Stimulated activated CD8-positive, alpha-beta memory T cell treated with anti-CD3 and anti-CD28 coated beads, Interleukin-15, amount 100 ng/mL, for 1 hour (primary cell): Measurements from ENCODE around the gene KCNJ12.
"Not testable (repeated sequence)": the region's sequence is repeated elsewhere in the genome, so short reads cannot be mapped to it uniquely, and the experiment has no call there.

Source experiments
- DNase-seq: peaks from one replicate; pipeline ENCODE4 v3.0.0-alpha.2; 2020; ENCODE audit warnings: low read depth

The KCNJ12 gene

DNA sequence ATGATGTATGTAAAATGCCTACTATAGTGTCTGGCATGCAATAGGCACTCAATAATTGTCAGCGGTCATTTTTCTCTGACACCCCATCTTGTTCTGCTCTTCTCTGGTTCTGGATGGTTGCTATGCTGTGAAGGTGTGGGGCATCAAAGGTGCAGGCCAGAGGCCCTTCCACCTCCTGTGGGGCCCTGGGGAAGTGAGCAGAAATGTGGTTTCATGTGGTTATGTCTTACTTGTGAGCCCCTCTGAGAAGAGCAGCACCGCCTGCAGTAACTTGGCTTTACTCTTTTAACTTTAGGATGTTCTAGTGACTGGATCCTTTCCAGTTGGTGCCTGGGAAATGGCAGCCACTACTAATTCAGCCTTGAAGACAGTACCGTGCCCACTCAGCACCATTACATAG lies 32.1 kb downstream of the KCNJ12 start:
- not testable (repeated sequence) for DNase-seq

DNA sequence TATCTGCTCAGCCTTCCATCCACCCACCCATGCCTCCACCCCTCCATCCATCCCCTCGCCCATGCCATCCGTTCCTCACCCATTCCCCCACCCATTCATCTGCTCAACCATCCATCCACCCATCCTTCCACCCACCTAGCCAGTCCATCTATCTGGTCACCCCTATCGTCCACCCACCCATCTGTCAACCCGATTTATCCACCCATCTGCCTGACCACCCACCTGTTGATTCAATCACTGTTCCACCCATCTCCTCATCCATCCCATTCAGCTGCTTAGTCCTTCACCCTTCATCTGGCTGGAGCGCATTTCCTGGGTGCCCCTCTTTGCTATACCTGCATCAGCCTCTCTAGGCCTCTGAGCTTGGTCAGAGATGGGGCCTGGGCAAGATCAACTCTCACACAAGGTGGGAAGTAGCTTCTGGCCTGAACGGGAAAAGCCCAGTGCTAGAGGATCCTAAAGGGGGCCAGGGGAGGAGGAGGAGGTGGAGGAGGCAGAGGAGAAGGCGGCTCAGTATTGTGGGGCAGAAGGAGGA lies 32.7 kb downstream of the KCNJ12 start:
- not testable (repeated sequence) for DNase-seq

DNA sequence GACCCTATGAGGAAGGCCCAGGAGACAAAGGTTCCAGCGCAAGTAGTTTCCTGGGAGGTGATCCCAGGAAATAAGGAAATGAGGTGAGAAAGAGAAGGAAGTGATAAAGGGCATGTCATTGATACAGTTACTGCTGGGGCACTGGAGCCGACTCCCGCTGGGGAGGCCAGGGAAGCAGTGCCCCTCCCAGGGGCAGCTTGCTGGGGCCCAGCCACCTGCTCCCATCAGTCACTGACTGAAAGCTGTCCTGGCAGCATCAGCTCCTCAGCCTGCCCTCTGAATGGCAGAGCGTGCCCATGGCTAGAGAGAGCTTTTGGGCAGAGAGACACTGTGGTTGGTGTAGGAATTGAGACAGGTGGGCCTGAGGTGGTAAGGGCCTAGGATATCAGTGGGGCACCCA lies 33.2 kb downstream of the KCNJ12 start:
- not testable (repeated sequence) for DNase-seq

DNA sequence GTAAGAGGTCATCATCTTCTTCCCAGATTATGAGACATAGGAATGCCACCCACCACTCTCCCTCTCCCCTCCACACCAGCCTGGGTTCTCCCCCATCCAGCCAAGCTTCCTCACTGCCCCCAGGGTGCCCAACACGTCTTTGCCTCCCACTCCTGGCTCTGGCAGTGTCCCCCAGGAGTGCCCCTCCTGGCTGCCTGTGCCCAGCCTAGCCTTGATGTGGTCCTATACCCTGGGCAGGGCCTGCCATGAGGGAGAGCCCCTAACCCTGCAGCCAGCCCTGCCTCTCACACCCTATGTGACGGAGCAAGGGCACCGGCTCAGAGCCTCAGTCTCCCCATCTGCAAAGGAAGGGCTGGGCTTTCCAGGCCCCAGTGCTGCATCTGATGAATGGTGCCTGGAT lies 33.8 kb downstream of the KCNJ12 start:
- not testable (repeated sequence) for DNase-seq

DNA sequence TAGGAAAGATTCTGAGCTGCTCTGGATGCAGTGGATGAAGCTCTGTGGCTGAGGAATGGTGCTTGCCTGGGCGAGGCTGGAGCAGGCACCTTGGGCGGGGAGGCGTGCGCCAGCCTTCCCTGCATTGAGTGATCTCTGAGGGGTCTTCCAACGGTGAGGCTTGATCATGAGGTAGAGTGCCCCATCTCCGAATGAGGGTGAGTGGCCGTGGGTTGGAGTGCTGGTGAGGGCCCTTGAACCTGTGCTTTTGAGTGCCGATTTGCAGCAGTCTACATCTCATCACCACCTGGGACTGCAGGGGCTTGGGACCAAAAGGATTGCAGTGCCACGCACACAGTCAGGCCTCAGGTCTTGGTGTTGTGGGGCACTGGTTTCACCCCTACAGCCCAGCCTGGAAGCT lies 34.2 kb downstream of the KCNJ12 start:
- DNase-seq: not testable (repeated sequence)

DNA sequence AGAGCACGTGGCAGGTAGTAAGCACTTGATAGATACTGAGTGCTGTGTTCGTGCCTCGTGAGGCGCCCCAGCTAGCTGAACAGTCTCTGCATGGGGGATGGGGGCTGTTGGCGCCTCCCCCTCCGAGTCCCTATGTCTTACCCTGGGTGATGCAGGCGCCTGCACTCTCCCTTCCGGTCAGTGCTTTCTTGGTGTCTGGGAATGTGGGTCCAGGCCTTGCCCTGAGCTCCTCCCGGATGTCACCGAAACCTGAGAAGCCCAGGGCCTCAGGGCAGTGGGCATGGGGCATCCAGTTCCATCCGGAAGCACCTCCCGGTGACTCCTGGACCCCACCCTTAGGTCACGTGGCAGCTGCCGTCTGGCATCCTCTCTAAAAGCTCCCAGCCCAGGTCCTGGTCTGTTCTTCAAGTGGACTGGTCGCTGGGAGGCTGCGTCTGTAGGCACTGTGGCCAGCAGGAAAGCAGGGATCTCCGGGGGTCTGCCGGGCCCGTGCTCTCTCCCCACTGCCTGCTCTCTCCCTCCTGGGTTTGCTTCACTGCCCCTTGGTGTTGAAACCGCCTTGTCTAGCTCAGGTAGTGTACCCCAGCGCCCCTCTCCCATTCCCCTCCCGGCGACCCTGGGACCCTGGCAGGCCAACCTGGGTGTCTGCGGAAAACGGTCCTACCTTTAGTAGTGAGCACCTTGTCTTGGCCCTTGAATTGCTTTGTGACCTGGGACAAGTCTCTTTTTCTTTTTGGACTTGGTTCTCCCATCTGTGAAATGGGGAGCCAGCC lies 34.9 kb downstream of the KCNJ12 start:
- DNase-seq: not testable (repeated sequence)

DNA sequence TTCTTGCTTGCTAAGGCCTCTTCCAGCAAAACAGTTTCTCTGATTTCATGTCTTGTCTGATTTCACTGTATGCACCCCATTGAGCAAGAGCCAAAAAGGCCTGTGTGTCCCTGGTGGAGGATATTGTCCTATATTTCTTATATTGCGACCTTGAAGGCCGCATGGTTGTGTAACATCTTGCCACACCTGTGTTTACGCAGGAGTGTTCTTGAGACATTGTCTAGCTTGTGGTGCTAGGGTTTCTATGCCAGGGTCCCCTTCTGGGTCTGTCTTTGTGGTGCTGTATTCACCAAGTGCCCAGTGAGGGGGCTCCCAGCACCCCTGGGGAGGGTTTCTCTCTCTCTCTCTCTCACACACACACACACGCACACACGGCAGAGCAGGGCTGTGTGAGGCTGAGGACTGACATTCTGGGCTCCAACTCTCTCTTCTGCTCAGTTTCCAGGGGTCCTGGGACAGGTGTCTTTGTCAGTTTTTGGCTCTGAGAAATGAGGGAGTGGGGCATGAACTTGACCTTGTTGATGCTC lies 35.6 kb downstream of the KCNJ12 start:
- not testable (repeated sequence) for DNase-seq

DNA sequence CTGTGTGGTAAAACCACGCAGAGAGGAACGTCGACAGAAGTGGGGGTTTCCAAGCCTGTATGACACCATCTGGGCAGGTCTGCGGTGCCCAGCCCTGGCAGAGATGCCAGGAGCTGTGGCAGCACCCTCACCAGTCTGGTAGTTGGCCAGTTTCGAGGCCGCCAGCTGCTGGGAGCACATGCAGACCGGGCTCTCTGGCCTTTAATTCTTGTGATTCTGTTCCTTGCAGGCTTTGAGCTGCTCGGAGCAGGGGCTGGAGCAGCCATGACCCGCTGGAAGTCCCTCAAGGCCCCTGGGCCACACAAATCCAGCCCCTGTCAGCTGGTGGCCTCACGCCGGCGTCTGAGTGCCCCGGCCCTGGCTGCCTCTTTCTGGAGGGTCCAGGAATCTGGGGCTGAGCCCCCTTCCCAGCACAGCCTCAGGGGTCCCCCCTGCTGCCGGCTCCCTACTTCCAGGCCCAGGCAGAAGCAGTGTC lies 36.1 kb downstream of the KCNJ12 start:
- DNase-seq: not testable (repeated sequence)

DNA sequence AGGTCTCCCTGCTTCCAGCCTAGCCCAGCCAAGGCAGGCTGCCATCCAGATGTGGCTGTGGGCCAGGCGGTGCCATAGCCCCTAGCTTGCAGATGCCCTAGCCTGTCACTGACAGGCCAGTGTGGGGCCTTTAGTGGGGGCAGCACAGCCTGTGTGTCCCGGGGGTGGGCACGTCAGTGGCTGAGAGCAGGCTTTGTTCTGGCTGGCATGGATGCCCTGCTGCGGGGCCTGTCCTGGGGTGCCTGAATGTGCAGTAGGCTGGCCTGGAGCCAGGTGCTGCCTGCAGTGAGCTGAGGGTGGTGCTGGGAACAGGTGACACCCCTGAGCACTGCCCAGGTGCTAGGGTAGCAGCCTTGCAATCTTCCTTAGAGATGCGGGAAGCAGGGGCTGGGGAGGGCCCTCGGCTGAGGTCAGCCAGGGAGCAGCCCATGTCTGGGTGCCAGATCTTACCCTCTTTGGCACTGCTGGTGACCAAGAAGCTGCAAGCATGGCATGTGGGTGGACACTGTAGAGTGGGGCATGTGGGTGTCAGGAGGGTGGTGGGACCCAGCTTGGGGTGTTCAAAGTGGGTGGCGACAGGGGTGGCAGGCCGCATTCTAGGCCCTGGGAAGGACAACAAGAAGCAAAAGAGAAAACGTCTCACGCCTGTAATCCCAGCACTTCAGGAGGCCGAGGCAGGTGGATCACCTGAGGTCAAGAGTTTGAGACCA lies 37.6 kb downstream of the KCNJ12 start:
- DNase-seq: not testable (repeated sequence)

DNA sequence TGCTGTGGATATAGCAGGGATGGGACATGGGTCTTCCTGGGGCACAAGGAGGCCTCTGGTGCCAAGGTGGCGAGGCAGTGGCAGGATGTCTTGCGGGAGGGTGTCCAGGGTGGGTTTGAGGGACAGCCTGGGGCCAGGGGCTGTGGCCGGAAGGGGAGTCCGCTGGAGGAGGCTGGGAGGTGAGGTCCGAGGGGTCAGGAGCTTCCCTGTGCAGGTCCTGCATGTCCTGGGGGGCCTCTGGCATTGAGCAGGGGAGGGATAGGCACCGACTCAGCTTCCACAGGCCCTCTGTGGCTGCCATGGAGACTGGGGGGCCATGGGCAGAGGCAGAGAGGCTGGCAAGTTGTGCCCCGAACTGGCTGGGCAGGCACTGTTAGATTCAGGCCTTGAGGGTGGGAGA lies 38.5 kb downstream of the KCNJ12 start:
- DNase-seq: not testable (repeated sequence)

DNA sequence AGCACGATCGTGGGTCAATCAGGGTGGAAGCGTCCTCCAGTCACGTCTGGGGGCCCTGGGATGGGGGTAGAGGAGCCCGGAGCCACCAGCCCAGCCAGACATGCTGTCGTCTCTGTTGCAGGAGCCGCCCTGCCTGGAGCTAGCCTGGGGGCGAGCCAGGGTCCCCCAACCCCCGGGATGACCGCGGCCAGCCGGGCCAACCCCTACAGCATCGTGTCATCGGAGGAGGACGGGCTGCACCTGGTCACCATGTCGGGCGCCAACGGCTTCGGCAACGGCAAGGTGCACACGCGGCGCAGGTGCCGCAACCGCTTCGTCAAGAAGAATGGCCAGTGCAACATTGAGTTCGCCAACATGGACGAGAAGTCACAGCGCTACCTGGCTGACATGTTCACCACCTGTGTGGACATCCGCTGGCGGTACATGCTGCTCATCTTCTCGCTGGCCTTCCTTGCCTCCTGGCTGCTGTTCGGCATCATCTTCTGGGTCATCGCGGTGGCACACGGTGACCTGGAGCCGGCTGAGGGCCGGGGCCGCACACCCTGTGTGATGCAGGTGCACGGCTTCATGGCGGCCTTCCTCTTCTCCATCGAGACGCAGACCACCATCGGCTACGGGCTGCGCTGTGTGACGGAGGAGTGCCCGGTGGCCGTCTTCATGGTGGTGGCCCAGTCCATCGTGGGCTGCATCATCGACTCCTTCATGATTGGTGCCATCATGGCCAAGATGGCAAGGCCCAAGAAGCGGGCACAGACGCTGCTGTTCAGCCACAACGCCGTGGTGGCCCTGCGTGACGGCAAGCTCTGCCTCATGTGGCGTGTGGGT lies 39.2 kb downstream of the KCNJ12 start:
- DNase-seq: not testable (repeated sequence)

DNA sequence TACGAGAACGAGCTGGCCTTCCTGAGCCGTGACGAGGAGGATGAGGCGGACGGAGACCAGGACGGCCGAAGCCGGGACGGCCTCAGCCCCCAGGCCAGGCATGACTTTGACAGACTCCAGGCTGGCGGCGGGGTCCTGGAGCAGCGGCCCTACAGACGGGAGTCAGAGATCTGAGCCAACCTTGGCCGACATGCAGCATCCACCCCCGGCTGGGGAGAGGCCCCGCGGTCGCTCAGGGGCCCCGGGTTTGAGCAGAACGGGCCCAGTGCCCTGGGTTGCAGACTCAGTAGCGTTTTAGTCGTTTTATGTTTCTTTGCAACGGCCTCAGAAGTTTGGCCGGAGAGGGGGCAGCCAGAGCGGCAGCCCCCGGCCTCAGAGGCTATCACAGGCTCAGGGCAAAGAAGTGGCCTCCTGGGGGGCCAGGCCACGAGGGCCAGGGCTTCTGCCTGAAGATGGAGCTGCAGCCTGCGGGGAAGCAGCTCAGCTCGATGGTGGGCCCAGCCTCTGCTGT lies 40.4 kb downstream of the KCNJ12 start:
- not testable (repeated sequence) for DNase-seq

DNA sequence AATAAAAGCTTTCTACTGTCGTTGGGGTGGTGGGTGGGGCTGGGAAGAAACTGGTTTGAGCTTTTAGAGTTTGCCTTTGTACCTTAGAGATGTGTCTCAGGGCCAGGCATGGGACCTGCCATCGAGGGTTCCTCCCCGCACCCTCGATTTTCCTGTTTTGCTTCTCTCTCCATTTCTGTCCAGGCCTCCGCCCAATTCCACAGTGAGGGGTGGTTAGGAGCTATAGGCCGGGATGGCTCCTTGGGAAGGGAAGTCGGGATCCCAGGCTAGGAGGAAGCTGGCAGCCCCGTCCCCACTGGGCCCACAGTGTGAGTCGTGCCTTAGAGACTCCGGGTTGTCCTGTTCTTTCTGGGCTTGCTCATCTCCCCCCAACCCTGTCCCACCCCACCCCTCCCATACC lies 41.2 kb downstream of the KCNJ12 start:
- not testable (repeated sequence) for DNase-seq

DNA sequence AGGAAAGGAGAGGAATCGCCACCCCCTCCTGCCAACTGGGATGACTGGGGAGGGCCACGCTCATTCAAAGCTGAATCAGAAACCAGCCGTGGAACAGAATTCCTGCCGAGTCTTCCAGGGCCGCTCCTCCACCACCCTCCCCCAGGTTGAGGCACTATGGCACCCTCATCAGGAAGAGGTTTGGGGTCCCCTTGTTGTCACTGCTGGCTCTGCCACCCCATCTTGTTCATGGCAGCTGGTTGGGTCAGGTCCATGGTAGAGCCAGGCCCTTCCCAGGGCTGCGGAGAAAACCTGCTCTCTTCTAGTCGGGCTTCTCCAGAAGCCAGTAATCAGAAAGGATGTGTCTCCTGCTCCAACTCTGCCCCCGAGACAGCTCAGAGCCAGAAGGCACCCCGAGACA lies 41.8 kb downstream of the KCNJ12 start:
- DNase-seq: no peak

DNA sequence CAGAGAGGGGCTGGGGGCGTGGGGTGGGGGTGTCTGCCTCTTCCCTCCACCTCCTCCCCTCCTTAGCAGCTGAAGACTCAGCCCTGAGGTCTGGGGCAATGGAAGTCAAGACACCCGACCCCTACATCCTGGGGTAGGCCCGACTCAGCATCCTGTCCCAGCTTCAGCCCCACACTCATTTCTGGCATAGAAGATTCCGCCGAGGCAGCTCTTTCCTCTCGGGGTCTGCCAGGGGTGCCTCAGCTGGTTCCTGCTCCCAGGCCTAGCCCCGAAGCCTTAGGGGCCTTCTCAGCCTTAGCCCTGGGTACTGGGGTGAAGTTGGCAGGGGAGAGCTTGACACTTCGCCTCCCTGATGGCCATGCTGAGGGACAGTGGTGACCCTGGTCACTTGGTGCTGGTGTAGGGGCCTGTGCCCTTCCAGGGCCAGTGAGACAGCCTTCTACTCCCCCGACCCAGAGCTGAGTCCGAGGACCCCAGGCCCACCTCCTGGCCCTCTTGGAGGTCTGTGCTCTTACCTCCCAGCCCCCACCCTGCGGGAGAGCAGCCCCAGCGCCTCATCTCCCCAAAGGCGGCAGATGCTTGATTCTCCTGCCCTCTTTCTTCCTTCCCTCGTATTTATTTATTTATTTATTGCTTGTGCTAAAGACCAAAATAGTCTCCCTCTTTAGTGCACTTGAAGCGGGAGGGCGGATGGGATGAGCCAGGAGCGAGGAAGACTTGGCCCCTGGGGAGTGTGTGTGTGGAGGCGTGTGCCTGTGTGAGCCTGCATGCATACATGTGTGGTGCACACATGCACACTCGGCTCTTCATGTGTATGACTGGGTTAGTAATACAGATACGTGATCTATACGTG lies 42.5 kb downstream of the KCNJ12 start:
- no peak for DNase-seq

DNA sequence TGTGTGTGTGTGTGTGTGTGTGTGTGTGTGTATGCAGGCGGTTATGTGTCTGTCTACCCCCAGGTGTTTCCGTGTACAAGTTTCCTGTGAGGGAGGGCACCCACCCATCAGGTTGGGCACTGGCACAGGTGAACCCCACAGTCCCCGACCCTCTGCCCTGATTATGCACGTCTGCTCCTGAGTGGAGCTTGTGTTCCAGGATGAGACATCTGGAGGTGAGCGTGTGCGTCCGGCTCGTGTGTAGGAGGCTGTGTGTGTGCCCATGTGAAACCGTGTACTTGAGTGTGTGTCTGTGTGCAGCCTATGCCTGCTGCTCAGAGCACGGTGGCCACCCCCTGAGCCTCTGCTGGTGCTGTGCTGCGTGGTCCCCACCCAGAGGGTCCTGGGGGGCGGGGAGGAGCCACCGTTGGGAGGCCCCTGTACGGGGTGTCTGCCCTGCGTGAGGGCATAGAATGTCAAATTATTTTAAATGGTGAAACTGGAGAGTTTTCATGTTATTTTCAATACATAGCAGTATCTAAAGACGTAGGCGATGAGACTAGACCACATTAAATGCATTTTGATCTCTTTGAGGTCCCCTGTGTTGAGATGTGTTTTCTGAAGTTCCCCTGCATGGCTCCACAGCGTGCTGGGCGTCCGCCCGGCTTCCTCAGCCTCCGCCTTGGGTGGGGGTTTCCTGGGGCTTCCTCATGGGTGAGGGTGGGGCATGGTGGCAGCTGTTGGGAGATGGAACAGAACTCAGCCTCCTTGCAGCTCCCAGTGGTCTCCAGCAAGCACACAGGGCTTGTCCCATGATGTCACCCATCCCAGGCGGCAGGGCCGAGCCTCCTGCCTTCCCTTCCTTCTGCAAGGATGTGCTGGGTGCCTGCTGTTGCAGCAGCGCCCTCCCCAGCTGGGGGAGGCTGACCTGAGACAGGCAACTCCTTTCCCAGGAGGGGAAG lies 43.4 kb downstream of the KCNJ12 start:
- DNase-seq: no peak

DNA sequence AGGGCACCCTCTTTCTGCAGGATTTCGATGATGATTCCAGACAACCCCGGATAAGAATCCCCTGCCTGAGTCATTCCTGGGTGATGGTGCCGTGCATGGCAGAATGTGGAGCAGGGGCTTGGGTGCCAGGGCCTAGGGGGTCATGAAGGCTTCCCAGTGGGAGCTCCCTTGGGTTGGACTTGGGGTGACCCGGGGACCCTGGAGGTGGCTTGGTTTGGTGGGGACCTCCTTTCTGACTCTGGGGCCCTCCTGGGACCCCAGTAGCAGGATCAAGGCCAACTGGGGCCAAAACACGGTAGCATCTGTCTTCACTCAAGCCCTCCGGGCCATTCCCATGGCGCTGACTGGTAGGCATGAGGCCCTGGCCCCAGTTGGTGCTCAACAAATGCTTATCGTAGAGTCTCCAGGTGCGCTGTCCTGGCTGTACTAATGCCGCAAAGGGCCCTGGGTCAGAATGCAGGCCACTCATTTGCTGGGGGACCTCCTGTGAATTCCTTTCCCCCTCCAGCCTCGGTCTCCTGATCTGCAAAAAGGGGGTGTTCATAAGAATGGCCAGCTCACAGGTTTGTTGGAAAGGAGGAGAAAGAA lies 44.4 kb downstream of the KCNJ12 start:
- not testable (repeated sequence) for DNase-seq

DNA sequence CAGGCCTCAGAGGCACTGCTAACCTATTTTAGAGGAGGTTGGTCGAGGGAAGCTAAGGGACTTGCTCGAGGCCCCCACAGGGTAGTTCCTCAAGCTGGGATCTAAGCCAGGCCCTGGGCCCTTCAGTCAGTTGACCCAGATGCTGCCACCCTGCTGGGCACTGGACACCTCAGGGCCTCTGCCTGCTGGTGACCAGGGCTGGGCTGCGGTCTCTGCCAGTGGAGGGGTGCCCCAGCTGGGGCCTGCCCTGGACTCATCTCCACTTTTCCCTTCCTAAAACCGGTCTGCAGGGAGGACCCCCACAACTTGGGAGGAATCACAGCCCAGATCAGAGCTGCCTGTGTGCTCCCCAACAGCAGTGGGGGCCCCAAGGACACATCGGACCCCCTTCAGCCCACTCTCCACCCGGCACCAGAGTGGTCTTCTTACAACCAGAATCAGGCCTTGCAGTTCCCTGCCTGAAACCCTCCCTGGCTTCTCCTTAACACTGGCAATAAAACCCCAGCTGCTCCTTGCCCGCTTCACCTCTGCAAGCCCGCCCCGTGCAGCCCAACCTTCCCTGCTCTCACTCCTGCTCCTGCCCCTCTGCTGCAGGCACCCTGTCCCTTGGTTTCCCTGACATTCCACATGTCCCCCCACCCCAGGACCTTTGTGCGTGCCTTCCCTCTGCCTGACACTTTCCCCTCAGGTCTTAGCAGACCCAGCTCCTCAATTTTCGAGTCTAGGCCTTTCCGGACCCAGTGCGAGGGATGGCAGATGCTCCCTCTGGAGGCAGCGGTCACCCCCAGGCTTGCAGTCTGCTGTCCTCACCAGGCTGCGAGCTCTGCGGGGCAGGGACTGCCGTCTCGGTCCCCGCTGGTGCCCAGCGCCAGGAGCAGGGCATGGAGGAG lies 45.5 kb downstream of the KCNJ12 start:
- not testable (repeated sequence) for DNase-seq
